ENCODE data around the gene TMEM225B.

GRCh38 chr7:99618726-99619125 is 20.7 kb downstream of the TMEM225B start:
- TF ChIP-seq CTCF (IDR thresholded peaks at IDR 0.05; ENCODE audit: borderline replicate concordance, extremely low read depth, low read length, poor library complexity, severe bottlenecking) (no peak), EZH2 (IDR thresholded peaks at IDR 0.05; ENCODE audit: borderline replicate concordance, low read depth, low read length, severe bottlenecking) (no peak)

All from DND-41 (cell line).